ENCODE data around the gene EQTN.

The EQTN gene

DNA sequence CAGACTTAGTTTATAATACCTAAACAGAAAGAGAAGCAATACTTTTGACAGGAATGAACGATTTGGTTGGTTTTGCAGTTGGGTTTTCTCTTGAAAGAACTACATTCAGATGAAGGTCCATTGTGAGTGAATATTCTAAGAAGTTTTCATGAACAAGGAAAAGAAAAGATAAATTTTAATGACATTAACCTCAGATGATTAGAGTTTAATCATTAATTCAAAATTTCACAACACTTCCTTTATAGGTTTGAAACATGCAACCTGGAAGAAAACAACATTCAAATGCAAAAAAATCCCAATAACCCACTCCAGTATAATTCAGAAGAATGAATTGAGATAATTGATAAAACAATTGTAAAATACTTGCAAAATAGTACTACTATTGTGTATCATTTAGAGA is 23.8 kb downstream of the EQTN start:
- TF ChIP-seq CTCF (IDR thresholded peaks at IDR 0.05; ENCODE audit: insufficient read depth, low read length) (no peak), POLR2AphosphoS5 (IDR thresholded peaks at IDR 0.05; ENCODE audit: low read depth) (no peak), SPI1 (IDR thresholded peaks at IDR 0.05; ENCODE audit: borderline replicate concordance, low read depth) (no peak)
- TF ChIP-seq, protein P1, sequence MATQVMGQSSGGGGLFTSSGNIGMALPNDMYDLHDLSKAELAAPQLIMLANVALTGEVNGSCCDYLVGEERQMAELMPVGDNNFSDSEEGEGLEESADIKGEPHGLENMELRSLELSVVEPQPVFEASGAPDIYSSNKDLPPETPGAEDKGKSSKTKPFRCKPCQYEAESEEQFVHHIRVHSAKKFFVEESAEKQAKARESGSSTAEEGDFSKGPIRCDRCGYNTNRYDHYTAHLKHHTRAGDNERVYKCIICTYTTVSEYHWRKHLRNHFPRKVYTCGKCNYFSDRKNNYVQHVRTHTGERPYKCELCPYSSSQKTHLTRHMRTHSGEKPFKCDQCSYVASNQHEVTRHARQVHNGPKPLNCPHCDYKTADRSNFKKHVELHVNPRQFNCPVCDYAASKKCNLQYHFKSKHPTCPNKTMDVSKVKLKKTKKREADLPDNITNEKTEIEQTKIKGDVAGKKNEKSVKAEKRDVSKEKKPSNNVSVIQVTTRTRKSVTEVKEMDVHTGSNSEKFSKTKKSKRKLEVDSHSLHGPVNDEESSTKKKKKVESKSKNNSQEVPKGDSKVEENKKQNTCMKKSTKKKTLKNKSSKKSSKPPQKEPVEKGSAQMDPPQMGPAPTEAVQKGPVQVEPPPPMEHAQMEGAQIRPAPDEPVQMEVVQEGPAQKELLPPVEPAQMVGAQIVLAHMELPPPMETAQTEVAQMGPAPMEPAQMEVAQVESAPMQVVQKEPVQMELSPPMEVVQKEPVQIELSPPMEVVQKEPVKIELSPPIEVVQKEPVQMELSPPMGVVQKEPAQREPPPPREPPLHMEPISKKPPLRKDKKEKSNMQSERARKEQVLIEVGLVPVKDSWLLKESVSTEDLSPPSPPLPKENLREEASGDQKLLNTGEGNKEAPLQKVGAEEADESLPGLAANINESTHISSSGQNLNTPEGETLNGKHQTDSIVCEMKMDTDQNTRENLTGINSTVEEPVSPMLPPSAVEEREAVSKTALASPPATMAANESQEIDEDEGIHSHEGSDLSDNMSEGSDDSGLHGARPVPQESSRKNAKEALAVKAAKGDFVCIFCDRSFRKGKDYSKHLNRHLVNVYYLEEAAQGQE (IDR thresholded peaks at IDR 0.05; ENCODE audit: insufficient replicate concordance, low read depth): no peak
- no peak for DNase-seq (ENCODE audit: low read depth in 1 of 2, low spot score in 1 of 2)
- Histone ChIP-seq H3K4me3 (replicated peaks; ENCODE audit: insufficient read depth, low read length) (no peak overlapping the region), H3K27ac (replicated peaks) (no peak overlapping the region), H3K27me3 (ENCODE audit: insufficient read depth, poor library complexity, severe bottlenecking) (no peaks in the 10 kb centered on the region)

- Histone ChIP-seq H3K4me3 (replicated peaks; ENCODE audit: insufficient read depth, low read length) (no peak overlapping the region), H3K27ac (replicated peaks) (no peak overlapping the region), H3K27me3 (ENCODE audit: insufficient read depth, poor library complexity, severe bottlenecking) (no peaks in the 10 kb centered on the region)
- TF ChIP-seq, protein P1 (IDR thresholded peaks at IDR 0.05; ENCODE audit: insufficient replicate concordance, low read depth): no peak
- TF ChIP-seq POLR2AphosphoS5 (IDR thresholded peaks at IDR 0.05; ENCODE audit: low read depth) (no peak), CTCF (IDR thresholded peaks at IDR 0.05; ENCODE audit: insufficient read depth, low read length) (no peak), SPI1 (IDR thresholded peaks at IDR 0.05; ENCODE audit: borderline replicate concordance, low read depth) (no peak), GABPA (IDR thresholded peaks at IDR 0.05; ENCODE audit: low read depth) (no peak)
- no peak for DNase-seq (ENCODE audit: low read depth in 1 of 2, low spot score in 1 of 2)
Observed at GRCh38 chr9:27272103-27272502, 24.8 kb downstream of the EQTN start.

DNA sequence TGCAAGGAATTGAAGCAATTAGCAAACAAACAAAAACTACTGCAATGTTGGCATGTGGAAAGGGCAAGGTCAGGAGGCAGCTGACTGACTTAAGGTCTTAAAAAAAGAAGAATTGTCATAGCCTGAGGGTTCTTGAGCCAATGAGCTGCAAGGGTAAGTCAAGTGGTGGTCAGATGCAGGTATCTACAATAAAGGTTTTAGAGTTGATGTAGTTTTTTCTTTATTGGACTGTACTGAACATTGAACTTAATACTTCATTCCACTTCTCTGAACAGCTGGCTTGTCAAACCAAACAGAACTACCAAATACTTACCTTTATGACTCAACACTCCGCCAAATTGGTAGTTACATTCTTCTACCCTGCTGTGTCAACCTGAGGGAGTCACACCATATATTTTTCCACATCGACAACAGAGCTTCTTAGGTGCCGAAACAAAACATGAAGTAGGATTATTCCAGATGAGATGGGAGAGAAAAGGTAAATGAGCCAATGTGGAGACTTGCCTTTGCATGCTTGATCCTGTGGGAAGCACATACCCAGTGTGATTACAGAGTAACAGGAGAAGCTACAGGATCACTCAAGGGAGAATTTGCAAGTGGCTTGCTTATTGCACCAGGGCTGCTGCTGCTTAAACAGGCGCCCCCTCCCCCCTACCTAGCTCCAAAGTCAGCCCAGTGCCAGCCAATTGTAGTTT is 35.3 kb downstream of the EQTN start:
- Histone ChIP-seq H3K27me3 (ENCODE audit: insufficient read depth, poor library complexity, severe bottlenecking) (no peaks in the 10 kb centered on the region), H3K27ac (replicated peaks) (no peak overlapping the region), H3K4me3 (replicated peaks; ENCODE audit: insufficient read depth, low read length) (no peak overlapping the region)
- no peak for DNase-seq (ENCODE audit: low read depth in 1 of 2, low spot score in 1 of 2)
- TF ChIP-seq, protein P1 (IDR thresholded peaks at IDR 0.05; ENCODE audit: insufficient replicate concordance, low read depth): no peak
- TF ChIP-seq CTCF (IDR thresholded peaks at IDR 0.05; ENCODE audit: insufficient read depth, low read length): no peak
- no peak for TF ChIP-seq GABPA (IDR thresholded peaks at IDR 0.05; ENCODE audit: low read depth)
- no peak for TF ChIP-seq POLR2AphosphoS5 (IDR thresholded peaks at IDR 0.05; ENCODE audit: low read depth)
- no peak for TF ChIP-seq SPI1 (IDR thresholded peaks at IDR 0.05; ENCODE audit: borderline replicate concordance, low read depth)

Data from HL-60 (cell line).